GM19193 (cell line): ENCODE data around the gene STRAP.

Source experiments
- POLR2A ChIP-seq: IDR thresholded peaks from 4 replicates; pipeline ENCODE4 v1.6.1; 2011; ENCODE audit not compliant: insufficient read depth, insufficient read length; ENCODE audit errors: extremely low read depth

The STRAP gene

GRCh38 chr12:15936751-15937150 lies 54.6 kb downstream of the STRAP start:
- TF ChIP-seq POLR2A, result no peak

- no peak for TF ChIP-seq POLR2A
These were observed 55.7 kb downstream of the STRAP start for GRCh38 chr12:15937902-15938301.

- no peak for TF ChIP-seq POLR2A
These were observed 56.9 kb downstream of the STRAP start for GRCh38 chr12:15939111-15939510.

GRCh38 chr12:15942475-15942874 lies 60.3 kb downstream of the STRAP start:
- TF ChIP-seq POLR2A, result no peak
